H1 (cell line): Measurements from ENCODE around the gene PDE1A. TPM values are rescaled to one million over a fixed set of nuclear protein-coding genes. Genes with fewer than 3 reads are reported as not detected.

Source experiments
- CREB1 ChIP-seq: IDR thresholded peaks from 2 replicates; pipeline ENCODE4 v1.6.1; 2012; ENCODE audit warnings: inconsistent platforms
- GABPA ChIP-seq: IDR thresholded peaks from 2 replicates; pipeline ENCODE4 v1.6.1; 2011; ENCODE audit warnings: mild to moderate bottlenecking, low read length, moderate library complexity, borderline replicate concordance; ENCODE audit not compliant: insufficient read depth
- JUND ChIP-seq: IDR thresholded peaks from 2 replicates; pipeline ENCODE4 v1.6.1; 2011; ENCODE audit warnings: mild to moderate bottlenecking, improper control_type of control experiment, low read length
- NANOG ChIP-seq: IDR thresholded peaks from 2 replicates; pipeline ENCODE4 v1.6.1; 2011; ENCODE audit warnings: low read length, low read depth, mild to moderate bottlenecking, inconsistent platforms; ENCODE audit not compliant: insufficient read depth, poor library complexity, severe bottlenecking
- SIRT6 ChIP-seq: IDR thresholded peaks from one replicate; pipeline ENCODE4 v1.7.1; 2012; ENCODE audit warnings: low read length, inconsistent platforms
- SUZ12 ChIP-seq: fragments of 200-600 bp; sonication (generic); IDR thresholded peaks from 2 replicates; pipeline ENCODE4 v1.6.1; 2012; ENCODE audit warnings: mild to moderate bottlenecking, inconsistent platforms, low read length, moderate library complexity, mixed read lengths
- TEAD4 ChIP-seq: IDR thresholded peaks from 2 replicates; pipeline ENCODE4 v1.6.1; 2012; ENCODE audit warnings: low read depth, low read length, inconsistent platforms, mixed read lengths
- polyA plus RNA-seq, 7 experiments: library from polyadenylated mRNA; depleted of rRNA in 3 of 7; stranded (reverse) in 5 of 7; unstranded in 2 of 7; fragments of >200 nt in 5 of 7; fragments of 200-250 nt in 2 of 7; gene quantifications; 1 replicate in 5 of 7; 2 replicates in 1 of 7; 4 replicates in 1 of 7; pipeline versions ENCODE4 v1.2.1 to v1.2.3, GENCODE V29; 2011 to 2013; ENCODE audit warnings: missing spikeins in 2 of 7, mixed read lengths in 2 of 7
- total RNA-seq: library from RNA; stranded (reverse); fragmentation: NEBNext Ultra II Directional; extraction: Animal tissue kit (Norgen Biotek cat#: 25700); gene quantifications from 2 replicates; pipeline ENCODE4 v1.2.1, GENCODE V29; 2021
- TF ChIP-seq, protein P1 (sequence below): fragments of 300-600 bp; sonication (generic); IDR thresholded peaks from 2 replicates; pipeline ENCODE4 v1.7.1; 2012; ENCODE audit warnings: low read length, moderate library complexity, mild to moderate bottlenecking, inconsistent platforms; ENCODE audit not compliant: insufficient replicate concordance

PDE1A gene
- total and polyA plus RNA-seq, 2 of the 8 experiments (the other 6 are each of a cell fraction or from before 2014, with no cell fraction given): 0.34 TPM; not detected in 1

DNA sequence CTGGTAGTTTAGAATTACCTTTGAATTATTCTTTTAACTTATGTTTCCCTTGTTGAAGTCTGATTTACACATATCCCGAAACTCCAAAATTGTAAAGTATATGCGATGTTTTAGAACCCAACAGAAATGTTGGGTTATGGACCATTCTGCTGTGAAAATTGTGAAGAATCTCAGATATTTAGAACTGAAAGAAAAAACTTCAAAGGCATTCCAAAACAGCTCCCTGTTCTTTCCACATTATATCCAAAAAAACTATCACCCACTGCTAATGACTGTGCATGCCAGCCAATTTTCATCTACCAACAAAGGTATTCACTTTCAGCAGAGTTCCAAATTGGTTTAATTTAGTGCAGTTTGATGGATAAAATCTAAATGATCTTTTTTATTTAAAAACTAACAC, 21.5 kb upstream of the PDE1A start (continued):
- TF ChIP-seq, protein P1, sequence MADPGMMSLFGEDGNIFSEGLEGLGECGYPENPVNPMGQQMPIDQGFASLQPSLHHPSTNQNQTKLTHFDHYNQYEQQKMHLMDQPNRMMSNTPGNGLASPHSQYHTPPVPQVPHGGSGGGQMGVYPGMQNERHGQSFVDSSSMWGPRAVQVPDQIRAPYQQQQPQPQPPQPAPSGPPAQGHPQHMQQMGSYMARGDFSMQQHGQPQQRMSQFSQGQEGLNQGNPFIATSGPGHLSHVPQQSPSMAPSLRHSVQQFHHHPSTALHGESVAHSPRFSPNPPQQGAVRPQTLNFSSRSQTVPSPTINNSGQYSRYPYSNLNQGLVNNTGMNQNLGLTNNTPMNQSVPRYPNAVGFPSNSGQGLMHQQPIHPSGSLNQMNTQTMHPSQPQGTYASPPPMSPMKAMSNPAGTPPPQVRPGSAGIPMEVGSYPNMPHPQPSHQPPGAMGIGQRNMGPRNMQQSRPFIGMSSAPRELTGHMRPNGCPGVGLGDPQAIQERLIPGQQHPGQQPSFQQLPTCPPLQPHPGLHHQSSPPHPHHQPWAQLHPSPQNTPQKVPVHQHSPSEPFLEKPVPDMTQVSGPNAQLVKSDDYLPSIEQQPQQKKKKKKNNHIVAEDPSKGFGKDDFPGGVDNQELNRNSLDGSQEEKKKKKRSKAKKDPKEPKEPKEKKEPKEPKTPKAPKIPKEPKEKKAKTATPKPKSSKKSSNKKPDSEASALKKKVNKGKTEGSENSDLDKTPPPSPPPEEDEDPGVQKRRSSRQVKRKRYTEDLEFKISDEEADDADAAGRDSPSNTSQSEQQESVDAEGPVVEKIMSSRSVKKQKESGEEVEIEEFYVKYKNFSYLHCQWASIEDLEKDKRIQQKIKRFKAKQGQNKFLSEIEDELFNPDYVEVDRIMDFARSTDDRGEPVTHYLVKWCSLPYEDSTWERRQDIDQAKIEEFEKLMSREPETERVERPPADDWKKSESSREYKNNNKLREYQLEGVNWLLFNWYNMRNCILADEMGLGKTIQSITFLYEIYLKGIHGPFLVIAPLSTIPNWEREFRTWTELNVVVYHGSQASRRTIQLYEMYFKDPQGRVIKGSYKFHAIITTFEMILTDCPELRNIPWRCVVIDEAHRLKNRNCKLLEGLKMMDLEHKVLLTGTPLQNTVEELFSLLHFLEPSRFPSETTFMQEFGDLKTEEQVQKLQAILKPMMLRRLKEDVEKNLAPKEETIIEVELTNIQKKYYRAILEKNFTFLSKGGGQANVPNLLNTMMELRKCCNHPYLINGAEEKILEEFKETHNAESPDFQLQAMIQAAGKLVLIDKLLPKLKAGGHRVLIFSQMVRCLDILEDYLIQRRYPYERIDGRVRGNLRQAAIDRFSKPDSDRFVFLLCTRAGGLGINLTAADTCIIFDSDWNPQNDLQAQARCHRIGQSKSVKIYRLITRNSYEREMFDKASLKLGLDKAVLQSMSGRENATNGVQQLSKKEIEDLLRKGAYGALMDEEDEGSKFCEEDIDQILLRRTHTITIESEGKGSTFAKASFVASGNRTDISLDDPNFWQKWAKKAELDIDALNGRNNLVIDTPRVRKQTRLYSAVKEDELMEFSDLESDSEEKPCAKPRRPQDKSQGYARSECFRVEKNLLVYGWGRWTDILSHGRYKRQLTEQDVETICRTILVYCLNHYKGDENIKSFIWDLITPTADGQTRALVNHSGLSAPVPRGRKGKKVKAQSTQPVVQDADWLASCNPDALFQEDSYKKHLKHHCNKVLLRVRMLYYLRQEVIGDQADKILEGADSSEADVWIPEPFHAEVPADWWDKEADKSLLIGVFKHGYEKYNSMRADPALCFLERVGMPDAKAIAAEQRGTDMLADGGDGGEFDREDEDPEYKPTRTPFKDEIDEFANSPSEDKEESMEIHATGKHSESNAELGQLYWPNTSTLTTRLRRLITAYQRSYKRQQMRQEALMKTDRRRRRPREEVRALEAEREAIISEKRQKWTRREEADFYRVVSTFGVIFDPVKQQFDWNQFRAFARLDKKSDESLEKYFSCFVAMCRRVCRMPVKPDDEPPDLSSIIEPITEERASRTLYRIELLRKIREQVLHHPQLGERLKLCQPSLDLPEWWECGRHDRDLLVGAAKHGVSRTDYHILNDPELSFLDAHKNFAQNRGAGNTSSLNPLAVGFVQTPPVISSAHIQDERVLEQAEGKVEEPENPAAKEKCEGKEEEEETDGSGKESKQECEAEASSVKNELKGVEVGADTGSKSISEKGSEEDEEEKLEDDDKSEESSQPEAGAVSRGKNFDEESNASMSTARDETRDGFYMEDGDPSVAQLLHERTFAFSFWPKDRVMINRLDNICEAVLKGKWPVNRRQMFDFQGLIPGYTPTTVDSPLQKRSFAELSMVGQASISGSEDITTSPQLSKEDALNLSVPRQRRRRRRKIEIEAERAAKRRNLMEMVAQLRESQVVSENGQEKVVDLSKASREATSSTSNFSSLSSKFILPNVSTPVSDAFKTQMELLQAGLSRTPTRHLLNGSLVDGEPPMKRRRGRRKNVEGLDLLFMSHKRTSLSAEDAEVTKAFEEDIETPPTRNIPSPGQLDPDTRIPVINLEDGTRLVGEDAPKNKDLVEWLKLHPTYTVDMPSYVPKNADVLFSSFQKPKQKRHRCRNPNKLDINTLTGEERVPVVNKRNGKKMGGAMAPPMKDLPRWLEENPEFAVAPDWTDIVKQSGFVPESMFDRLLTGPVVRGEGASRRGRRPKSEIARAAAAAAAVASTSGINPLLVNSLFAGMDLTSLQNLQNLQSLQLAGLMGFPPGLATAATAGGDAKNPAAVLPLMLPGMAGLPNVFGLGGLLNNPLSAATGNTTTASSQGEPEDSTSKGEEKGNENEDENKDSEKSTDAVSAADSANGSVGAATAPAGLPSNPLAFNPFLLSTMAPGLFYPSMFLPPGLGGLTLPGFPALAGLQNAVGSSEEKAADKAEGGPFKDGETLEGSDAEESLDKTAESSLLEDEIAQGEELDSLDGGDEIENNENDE: no peak
- TF ChIP-seq SIRT6: no peak
- no peak for TF ChIP-seq JUND
- no peak for TF ChIP-seq NANOG
- TF ChIP-seq GABPA: no peak
- TF ChIP-seq SUZ12: no peak
- TF ChIP-seq TEAD4: no peak
- no peak for TF ChIP-seq CREB1
